ENCODE measurements around the gene FRMD4B.

The FRMD4B gene

DNA sequence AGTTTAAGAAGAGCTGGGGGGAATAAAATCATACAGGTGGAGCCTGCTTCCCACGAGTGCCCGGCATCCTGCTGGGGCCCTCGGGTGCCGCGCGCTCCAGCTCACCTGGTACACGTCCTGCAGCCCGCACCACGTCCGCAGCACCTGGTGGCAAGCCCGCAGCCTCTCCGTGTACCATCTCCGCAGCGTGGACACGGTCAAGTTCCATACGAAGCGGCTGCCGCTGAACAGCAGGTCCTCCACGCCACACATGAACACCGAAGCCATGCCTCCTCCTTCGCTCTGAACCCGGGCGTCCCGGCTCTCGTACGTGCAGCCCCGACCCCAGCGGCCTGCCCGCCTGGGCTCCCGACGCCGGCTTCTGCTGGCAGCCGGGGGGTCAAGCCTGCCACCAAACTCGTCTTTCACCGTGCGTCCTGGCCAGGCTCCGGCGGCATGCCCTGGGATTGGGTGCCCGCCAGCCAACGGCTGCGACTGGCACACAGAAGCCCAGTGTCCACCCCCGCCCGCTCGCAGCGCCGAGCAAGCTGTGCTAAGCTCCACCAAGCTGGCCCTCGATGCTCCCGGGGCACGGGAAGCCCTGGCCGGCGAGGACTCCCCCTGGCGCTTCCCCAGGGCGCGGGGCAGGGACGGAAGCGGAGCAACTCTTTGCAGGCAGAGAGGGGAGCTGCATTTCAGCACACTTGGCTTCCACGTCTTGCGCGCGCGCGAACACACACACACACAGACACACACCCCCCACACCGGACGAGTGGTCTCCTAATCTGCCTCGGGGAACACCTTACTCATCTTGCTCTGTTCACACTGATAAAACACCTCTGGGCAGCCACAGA, at the start of gene FRMD4B:
TSS of gene FRMD4B (minus strand) at position 366 of the 833 bp plus-strand sequence. CDS start at position 267, 99 bp downstream.
- Mint-ChIP-seq H3K4me3 (peak within 1 kb of the TSS; percentile 84), H3K27ac (peak within 1 kb of the TSS; percentile 90), H3K4me1 (ENCODE audit: low read depth) (peaks cover 37% of the 10 kb centered on the region), H3K36me3 (ENCODE audit: low read depth) (peaks cover 16% of the 10 kb centered on the region), H3K9me3 (no peaks in the 10 kb centered on the region), H3K27me3 (peaks cover 25% of the 10 kb centered on the region)
- intact Hi-C loops (cut with micrococcal nuclease) = loop anchor here (5.0 kb wide), 1 partner anchor 64 kb away; no protein-coding TSS in a partner anchor

DNA sequence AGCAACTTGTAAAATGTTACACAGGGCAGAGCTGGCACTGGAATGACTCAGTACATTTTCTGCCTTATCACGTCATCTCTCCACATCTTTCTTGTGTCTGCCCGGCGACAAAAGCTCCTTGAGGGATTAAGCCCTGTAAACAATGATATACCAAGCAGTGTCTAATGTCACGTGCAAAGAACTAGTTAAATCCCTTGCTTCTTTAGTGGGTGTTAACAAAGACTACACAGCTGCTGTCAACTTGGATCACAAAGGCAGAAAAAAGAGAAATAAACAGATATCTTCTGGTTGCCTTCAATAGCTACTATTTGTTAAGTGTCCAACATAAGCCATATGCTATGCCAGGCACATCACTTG, 48.1 kb upstream of the FRMD4B start:
- no peaks in the 10 kb centered on the region for H3K9me3 Mint-ChIP-seq
- H3K36me3 Mint-ChIP-seq (ENCODE audit: low read depth) = peaks cover 20% of the 10 kb centered on the region
- peak overlapping the region; percentile 73 for H3K27ac Mint-ChIP-seq
- intact Hi-C loops (cut with micrococcal nuclease) = no loop called here
- peaks cover 53% of the 10 kb centered on the region for H3K4me1 Mint-ChIP-seq (ENCODE audit: low read depth)
- no peak overlapping the region for H3K4me3 Mint-ChIP-seq
- H3K27me3 Mint-ChIP-seq = no peaks in the 10 kb centered on the region

DNA sequence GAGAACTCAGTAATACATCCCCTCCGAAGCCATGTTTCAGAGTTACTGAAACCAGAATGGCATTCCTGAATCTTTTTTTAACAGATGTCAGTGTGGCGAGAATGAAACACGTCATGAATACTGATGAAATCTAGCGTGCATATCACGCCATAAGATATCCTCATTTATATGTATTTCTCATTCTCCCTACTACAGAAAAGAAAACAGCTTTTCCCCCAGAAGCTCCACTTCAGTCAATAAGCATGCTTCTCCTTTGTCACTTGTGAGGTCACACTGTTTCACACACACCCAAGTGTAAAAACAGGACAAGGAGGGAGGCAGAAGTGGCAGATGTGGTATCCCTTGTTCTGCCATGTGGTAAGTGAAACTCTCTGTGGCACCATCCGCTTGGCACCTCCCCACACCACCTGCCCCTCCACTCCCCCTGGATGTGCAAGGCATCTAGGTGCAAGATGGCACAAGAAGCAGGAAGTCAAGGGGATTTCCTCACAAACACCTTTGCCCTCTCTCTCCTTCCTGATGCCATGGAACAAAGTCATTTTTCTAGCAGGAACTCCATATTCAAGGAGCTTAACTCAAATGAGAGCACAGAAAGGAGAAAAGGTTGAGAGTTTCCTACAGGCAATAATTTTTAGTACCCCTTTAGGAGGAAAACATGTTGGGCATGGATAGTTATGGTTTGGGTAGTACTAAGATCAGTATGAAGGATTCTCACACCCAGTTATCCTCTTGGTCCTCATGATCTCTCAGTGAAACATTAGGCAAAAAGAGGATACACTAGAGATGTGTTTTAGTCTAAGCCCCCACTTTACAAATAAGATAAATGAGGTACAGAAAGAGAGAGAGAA, 47.5 kb upstream of the FRMD4B start:
- Mint-ChIP-seq H3K4me3 (no peak overlapping the region), H3K27ac (peak overlapping the region; percentile 73), H3K27me3 (no peaks in the 10 kb centered on the region), H3K4me1 (ENCODE audit: low read depth) (peaks cover 53% of the 10 kb centered on the region), H3K9me3 (no peaks in the 10 kb centered on the region), H3K36me3 (ENCODE audit: low read depth) (peaks cover 25% of the 10 kb centered on the region)
- intact Hi-C loops (cut with micrococcal nuclease) = no loop called here

- Mint-ChIP-seq H3K9me3 (no peaks in the 10 kb centered on the region), H3K27ac (no peak overlapping the region), H3K36me3 (ENCODE audit: low read depth) (peaks cover 25% of the 10 kb centered on the region), H3K27me3 (no peaks in the 10 kb centered on the region), H3K4me3 (no peak overlapping the region), H3K4me1 (ENCODE audit: low read depth) (peaks cover 17% of the 10 kb centered on the region)
- intact Hi-C loops (cut with micrococcal nuclease) = loop anchor here (5.0 kb wide), 3 partner anchors 51 to 266 kb away; no protein-coding TSS in a partner anchor
Observed at GRCh38 chr3:69428657-69429255, 42.9 kb upstream of the FRMD4B start.

DNA sequence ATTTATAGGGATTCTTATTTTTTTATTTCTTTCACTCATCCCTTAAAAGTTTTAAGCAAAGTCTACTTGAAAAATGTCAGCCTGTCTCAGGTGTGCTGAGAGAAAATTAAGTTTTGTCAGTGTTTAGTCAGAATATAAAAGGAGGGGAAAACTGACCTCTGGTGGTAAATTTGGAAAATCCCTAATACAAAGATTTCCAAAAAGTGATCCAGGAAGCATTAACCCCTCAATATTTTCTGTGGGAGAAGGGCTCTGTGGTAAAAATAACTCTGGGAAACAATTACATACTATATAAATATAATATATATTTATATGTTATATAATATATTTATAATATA, 41.0 kb upstream of the FRMD4B start:
- Mint-ChIP-seq H3K4me3 (no peak overlapping the region), H3K36me3 (ENCODE audit: low read depth) (peaks cover 27% of the 10 kb centered on the region), H3K9me3 (no peaks in the 10 kb centered on the region), H3K27me3 (no peaks in the 10 kb centered on the region), H3K27ac (no peak overlapping the region), H3K4me1 (ENCODE audit: low read depth) (peaks cover 7% of the 10 kb centered on the region)
- intact Hi-C loops (cut with micrococcal nuclease) = loop anchor here (5.0 kb wide), 3 partner anchors 50 to 265 kb away; no protein-coding TSS in a partner anchor

DNA sequence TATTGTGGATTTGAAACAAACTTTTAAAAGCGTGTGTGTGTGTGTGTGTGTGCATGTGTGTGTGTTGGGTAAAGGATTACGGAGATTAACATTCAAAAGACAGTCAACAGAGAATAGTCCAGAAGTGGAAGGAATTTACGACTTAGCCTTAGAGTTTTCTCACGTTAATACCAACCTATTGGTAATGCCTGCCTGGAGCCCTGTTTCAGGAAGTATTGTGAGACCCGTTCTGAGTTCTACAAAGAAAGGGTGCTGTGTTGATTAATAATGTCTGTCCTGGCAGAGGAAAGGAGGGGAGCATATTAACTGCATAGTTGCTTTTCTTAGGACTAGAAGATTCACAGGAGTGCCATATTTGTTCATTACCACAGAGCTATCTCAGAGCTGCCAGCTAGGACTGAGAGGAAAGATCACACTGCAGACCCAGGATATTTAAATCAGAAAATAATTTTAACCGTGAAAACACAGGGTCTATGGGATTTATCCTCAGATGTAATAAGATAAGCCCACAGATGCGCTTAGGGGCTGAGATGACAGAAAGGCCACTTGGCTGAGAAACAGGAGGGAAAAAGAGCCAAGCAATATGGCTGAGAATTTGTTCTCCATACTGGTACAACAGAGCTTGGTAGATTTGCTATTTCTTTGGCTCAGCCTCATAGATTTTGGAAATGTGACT, 40.5 kb upstream of the FRMD4B start:
- Mint-ChIP-seq H3K27me3 (no peaks in the 10 kb centered on the region), H3K4me1 (ENCODE audit: low read depth) (peaks cover 7% of the 10 kb centered on the region), H3K4me3 (no peak overlapping the region), H3K9me3 (no peaks in the 10 kb centered on the region), H3K27ac (no peak overlapping the region), H3K36me3 (ENCODE audit: low read depth) (peaks cover 27% of the 10 kb centered on the region)
- intact Hi-C loops (cut with micrococcal nuclease) = loop anchor here (5.0 kb wide), 3 partner anchors 49 to 264 kb away; no protein-coding TSS in a partner anchor

GRCh38 chr3:69425249-69425648, 39.4 kb upstream of the FRMD4B start:
- Mint-ChIP-seq H3K27me3 (no peaks in the 10 kb centered on the region), H3K4me3 (no peak overlapping the region), H3K9me3 (no peaks in the 10 kb centered on the region), H3K4me1 (ENCODE audit: low read depth) (peaks cover 16% of the 10 kb centered on the region), H3K27ac (no peak overlapping the region), H3K36me3 (ENCODE audit: low read depth) (peaks cover 15% of the 10 kb centered on the region)
- intact Hi-C loops (cut with micrococcal nuclease) = loop anchor here (5.0 kb wide), 3 partner anchors 48 to 263 kb away; no protein-coding TSS in a partner anchor

GRCh38 chr3:69423463-69424155, 37.7 kb upstream of the FRMD4B start:
- peaks cover 12% of the 10 kb centered on the region for H3K4me1 Mint-ChIP-seq (ENCODE audit: low read depth)
- no peak overlapping the region for H3K27ac Mint-ChIP-seq
- H3K36me3 Mint-ChIP-seq (ENCODE audit: low read depth) = peaks cover 15% of the 10 kb centered on the region
- no peak overlapping the region for H3K4me3 Mint-ChIP-seq
- intact Hi-C loops (cut with micrococcal nuclease) = no loop called here
- no peaks in the 10 kb centered on the region for H3K9me3 Mint-ChIP-seq
- H3K27me3 Mint-ChIP-seq = no peaks in the 10 kb centered on the region

- H3K27ac Mint-ChIP-seq = no peak overlapping the region
- no peaks in the 10 kb centered on the region for H3K27me3 Mint-ChIP-seq
- peaks cover 22% of the 10 kb centered on the region for H3K36me3 Mint-ChIP-seq (ENCODE audit: low read depth)
- no peak overlapping the region for H3K4me3 Mint-ChIP-seq
- no peaks in the 10 kb centered on the region for H3K9me3 Mint-ChIP-seq
- intact Hi-C loops (cut with micrococcal nuclease) = no loop called here
- H3K4me1 Mint-ChIP-seq (ENCODE audit: low read depth) = peaks cover 9% of the 10 kb centered on the region
Observed at GRCh38 chr3:69422751-69423150, 36.9 kb upstream of the FRMD4B start.

DNA sequence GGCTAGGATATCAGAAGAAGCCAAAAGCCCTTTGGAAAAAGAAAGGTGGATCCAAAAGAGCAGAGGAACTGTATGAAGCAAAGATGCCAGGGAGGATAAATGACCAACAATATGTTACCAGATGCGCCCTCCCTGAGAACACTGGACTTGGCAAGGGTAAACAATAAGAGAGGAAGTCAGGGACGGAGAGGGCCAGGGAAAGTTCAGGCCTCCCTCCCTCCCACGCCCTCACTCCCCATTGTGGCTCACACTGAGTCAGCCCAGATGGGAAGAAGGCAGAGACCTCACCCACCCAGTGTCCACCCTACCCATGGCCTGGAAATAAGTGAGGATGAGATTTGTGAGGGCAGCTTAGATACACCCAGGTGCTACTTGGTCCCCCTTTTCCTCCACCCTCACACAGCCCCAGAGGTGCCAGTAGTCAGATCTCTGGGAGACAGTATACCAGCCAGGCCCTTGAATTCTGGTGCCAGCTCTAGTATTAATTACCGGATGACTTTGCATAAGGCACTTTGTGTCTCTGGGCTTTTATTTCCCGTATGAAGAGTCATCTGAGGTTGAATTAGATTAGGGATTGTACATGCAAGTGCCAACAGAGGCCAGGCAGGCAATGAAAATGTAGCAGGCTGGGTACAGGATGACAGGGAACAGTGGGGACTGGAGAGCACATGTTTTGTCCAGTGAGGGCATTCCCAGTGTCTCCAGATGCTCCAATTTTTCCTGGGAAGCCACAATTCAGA, 35.1 kb upstream of the FRMD4B start:
- Mint-ChIP-seq H3K27ac (no peak overlapping the region), H3K4me3 (no peak overlapping the region), H3K4me1 (ENCODE audit: low read depth) (peaks cover 9% of the 10 kb centered on the region), H3K36me3 (ENCODE audit: low read depth) (peaks cover 34% of the 10 kb centered on the region), H3K9me3 (no peaks in the 10 kb centered on the region), H3K27me3 (no peaks in the 10 kb centered on the region)
- intact Hi-C loops (cut with micrococcal nuclease) = no loop called here

- Mint-ChIP-seq H3K9me3 (no peaks in the 10 kb centered on the region), H3K27me3 (no peaks in the 10 kb centered on the region), H3K4me3 (no peak overlapping the region), H3K27ac (no peak overlapping the region), H3K36me3 (ENCODE audit: low read depth) (peaks cover 34% of the 10 kb centered on the region), H3K4me1 (ENCODE audit: low read depth) (peaks cover 9% of the 10 kb centered on the region)
- intact Hi-C loops (cut with micrococcal nuclease) = no loop called here
Observed at GRCh38 chr3:69419276-69419675, 33.4 kb upstream of the FRMD4B start.

GRCh38 chr3:69417541-69418078, 31.7 kb upstream of the FRMD4B start:
- H3K27ac Mint-ChIP-seq = no peak overlapping the region
- H3K4me3 Mint-ChIP-seq = no peak overlapping the region
- peaks cover 9% of the 10 kb centered on the region for H3K4me1 Mint-ChIP-seq (ENCODE audit: low read depth)
- no peaks in the 10 kb centered on the region for H3K27me3 Mint-ChIP-seq
- intact Hi-C loops (cut with micrococcal nuclease) = no loop called here
- no peaks in the 10 kb centered on the region for H3K9me3 Mint-ChIP-seq
- peaks cover 34% of the 10 kb centered on the region for H3K36me3 Mint-ChIP-seq (ENCODE audit: low read depth)
